Hematopoietic multipotent progenitor cell treated with erythropoietin and hydrocortisone succinate and interleukin-3 and kit ligand, for 15 days (in vitro differentiated cells): ENCODE measurements around the gene DAGLA.
A peak's percentile ranks its signal among the peaks of the same experiment; 100 is the strongest.

Experiments
- DNase-seq: peaks from one replicate; pipeline ENCODE4 v3.0.0-alpha.2; 2015; ENCODE audit warnings: low spot score

The DAGLA gene

DNA sequence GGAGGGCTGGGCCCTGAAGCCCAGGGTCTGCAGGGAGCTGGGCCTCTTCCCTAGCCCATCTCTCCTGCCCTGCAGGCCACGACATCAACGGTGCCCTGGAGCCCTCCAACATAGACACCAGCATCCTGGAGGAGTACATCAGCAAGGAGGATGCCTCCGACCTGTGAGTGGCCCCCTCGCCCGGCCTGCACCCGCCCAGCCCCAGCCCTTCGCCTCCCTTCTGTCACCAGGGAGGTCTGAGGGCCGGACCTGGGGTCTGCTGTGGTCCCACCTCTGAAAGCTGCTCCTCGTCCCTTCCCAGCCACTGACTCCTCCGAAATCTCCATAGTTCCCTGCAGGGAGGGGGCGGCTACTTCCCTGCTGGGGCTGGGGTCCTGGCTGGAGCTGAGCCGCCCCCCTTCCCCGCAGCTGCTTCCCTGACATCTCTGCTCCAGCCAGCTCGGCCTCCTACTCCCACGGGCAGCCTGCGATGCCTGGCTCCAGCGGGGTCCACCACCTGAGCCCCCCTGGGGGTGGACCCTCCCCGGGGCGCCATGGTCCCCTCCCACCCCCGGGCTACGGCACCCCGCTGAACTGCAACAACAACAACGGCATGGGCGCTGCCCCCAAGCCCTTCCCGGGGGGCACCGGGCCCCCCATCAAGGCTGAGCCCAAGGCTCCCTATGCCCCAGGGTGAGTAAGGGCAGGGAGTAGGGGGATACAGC is 85.5 kb downstream of the DAGLA start:
- DNase-seq: no peak

DNA sequence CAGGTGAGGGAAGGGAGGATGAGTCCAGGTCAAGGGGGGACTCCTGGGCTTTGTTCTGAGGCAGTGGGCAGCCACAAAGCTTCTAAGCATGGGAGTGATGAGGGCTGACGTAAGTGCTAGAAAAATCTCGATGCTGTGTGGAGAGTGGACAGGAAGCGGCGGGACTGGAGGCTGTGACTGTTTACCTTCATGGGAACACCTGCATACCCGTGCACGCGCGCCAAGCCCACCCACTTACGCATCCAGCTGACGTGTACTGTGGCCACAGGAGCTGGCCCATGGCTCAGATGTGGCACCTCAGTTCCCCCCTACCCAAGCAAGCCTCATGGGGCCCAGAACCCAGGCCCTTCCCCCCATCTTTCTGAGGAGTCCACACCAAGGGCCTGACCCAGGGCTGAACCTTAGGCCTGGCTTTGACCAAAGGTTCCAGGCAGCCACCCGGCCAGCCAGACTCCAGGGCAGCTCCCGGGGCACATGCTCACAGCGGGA is 86.2 kb downstream of the DAGLA start:
- DNase-seq: no peak

DNA sequence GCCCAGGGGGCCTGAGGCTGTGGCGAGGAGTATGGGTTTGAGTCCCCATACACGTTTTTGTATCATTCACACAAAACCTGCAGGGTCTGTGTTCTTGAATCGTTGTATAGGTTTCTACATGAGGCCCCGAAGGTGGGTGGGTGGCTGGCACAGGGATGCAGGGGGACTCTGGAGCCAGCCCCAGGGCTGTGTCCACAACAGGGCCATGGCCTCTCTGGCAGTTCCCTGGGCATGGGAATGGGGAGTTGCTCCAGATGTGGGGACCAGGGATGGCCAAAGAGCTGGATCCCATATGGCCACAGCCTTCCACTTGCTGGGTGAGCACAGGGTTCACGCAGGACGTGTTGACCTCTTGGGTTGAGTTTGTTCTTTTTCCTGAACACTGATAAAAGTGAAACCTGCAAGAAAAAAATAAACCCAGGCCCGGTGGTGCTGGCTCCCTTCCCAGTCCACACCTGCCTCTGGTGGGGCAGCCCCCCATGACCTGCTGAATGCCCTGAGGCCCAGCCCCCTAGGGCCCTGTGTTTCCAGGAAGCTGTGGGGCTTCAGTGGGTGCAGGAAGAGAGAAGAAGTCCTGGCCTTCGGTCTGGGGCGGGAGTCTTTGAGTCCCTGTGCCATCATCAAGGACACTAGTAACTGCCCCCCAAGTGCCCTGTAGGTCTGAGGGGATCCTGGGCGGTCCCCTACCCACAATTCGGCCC is 88.3 kb downstream of the DAGLA start:
- no peak for DNase-seq

DNA sequence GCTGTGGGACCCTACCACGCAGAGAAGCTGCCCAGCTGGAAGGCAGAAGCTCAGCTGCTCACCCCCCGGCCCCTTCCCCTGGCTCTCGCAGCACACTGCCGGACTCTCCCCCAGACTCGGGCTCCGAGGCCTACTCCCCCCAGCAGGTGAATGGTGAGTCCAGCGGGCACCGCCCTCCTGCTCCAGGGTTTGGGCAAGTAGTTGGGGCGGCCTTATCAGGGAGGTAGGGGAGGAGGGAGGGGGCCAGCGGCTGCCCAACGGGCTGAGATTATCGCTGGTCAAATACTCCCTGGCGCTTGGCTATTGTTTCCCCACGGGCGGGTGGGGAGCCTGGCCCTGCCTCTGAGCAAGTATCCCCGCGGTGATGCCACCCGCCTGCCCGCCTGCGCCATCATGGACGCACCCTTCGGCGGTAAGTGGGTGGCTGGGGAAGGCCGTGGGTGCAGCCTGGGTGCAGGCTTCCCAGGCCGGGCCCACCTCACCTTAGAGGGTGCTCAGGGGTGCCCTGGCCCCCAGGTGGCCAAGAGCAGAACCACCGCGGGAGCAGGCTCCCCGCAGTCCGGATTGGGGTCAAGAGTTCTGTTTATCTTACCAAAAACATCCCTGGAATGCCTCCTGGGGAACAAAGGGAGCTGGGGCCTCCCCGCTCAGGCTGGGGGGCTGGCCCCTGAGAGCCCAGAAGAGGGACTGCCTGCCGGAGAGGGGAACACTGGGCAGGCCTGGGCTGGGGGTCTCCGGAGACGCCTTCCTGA is 89.2 kb downstream of the DAGLA start:
- DNase-seq: no peak

DNA sequence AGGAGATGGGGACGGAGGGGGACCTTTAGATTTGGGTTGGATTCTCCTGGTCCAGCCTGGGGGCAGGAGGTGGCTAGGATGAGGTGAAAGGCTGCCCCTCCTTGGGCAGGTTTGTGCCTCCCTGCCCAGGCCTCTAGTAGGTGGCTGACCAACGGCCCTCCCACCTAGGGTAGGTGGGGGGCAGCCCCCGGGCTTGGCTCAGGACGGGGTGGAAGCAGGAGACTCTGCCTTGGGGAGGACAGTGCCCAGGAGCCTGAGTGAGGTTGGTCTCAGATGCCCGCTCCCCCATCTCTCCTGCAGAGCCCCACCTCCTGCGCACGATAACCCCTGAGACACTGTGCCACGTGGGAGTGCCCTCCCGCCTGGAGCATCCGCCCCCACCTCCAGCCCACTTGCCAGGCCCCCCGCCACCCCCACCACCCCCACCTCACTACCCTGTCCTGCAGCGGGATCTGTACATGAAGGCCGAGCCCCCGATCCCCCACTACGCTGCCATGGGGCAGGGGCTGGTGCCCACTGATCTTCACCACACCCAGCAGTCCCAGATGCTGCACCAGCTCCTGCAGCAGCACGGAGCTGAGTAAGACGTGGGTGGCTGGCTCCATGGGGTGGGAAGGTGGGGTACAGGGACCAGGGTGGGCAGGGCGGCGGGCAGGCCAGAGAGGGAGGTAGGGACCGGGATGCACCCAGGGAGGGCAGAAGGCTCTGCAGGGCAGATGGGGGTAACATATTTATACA is 89.9 kb downstream of the DAGLA start:
- no peak for DNase-seq

DNA sequence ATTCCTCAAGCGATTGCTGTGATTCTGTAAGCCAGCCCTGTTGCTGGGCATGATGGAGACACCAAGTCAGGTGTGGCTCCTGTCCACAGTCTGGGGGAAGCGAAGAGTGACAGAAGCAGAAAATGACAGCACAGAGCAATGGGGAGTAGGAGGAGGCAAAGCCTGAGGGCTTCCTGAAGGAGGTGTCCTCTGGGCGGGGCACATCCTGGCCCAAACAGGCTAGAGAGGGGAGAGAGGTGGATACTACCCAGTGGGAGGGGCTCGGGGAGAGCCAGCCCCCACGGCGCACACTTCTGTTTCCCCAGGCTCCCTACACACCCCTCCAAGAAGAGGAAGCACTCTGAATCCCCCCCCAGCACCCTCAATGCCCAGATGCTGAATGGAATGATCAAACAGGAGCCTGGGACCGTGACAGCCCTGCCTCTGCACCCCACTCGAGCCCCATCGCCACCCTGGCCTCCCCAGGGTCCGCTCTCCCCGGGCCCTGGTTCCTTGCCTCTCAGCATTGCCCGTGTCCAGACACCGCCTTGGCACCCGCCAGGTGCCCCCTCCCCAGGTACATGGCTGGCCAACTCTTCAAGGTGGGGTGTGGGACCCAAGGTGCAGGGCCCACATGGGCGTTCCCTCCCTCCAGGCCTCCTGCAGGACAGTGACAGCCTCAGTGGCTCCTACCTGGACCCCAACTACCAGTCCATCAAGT is 91.2 kb downstream of the DAGLA start:
- DNase-seq: no peak

DNA sequence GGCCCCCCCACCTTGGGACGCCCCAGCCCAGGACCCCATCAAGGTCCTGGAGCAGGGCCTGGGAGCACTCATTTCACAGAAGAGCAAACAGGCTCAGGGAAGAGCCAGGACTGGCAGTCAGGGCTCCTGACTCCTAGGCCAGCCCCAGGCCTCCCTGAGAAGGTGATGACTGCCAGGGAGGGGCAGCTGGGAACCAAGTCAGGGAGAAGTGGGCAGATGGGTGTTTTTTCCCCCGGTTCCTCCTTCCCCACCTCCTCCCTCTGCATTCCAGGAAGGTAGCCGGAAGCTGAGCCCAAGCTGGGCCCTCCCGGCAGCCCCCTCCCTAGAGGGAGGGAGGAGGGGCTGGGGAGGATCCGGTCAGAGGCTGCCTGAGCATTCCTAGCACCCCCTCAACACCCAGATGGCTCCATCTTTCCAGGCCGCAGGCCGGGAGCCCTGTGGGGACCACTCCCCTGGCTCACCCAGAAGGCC is 91.8 kb downstream of the DAGLA start:
- no peak for DNase-seq

DNA sequence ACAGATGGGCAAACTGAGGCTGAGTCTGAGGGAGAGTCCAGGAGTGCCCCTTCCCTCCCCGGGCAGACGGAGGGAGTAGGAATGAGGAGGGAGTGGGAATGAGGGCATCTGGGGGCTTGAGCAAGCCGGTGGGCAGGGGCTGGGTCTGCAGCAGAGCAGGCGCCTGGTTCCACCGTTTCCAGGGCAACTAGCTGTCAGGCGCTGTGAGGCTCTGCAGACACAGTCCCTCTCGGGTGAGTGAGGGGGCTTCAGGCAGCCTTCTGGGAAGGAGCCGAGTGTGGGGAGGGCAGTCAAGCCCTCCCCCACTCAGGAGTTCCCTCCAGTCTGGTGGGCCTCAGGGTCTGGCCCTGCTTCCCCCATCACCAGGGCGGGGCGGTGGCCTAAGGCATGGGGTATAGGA is 93.2 kb downstream of the DAGLA start:
- DNase-seq: no peak

DNA sequence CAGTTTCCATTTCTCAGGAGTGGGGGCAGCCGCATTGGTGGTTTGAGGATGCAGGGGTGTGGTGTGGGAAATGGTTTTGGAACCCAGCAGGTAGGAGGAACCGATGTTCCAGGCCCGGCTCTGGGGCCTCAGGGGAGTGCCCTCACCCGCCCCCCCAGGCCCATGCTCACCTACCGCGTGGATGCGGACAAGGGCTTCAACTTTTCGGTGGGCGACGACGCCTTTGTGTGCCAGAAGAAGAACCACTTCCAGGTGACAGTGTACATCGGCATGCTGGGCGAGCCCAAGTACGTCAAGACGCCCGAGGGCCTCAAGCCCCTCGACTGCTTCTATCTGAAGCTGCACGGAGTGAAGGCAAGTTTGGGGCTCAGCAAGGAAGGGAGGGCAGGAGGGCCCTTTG is 93.6 kb downstream of the DAGLA start:
- no peak for DNase-seq

DNA sequence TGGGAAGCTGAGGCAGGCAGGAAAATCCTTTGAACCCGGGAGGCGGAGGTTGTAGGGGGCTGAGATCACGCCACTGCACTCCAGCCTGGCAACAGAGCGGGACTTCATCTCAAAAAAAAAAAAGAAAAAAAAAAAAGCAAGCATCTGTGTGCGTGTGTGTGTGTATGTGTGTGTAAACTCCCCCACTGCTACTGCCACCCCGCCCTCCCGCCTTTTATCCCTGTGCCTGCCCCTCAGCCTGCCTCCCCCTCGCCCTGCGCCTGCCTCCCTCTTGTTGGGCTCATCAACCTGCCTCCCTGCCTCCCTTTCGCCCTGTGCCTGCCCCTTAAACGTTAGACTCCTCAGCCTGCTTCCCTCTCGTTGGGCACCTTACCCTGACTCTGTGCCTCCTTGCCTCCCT is 94.2 kb downstream of the DAGLA start:
- DNase-seq: no peak

DNA sequence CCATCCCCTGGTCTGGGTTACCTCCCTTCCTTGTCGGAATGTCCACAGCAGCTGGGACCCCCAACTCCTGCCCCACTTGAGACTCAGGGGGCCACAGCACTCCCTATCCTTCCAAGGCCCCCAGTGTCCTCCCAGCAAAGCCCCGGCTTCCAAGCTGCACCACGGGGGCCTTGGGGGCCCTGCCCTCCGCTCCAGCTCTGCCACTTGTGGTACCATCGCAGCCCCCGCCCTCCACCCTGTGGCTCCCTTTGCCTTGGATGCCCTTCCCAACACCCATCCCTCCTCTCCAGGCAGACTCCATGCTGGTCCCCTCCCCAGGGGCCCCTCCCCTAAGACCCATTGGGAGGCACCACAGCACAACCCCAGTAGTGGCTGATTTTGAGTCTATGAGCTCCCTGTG is 94.9 kb downstream of the DAGLA start:
- no peak for DNase-seq

DNA sequence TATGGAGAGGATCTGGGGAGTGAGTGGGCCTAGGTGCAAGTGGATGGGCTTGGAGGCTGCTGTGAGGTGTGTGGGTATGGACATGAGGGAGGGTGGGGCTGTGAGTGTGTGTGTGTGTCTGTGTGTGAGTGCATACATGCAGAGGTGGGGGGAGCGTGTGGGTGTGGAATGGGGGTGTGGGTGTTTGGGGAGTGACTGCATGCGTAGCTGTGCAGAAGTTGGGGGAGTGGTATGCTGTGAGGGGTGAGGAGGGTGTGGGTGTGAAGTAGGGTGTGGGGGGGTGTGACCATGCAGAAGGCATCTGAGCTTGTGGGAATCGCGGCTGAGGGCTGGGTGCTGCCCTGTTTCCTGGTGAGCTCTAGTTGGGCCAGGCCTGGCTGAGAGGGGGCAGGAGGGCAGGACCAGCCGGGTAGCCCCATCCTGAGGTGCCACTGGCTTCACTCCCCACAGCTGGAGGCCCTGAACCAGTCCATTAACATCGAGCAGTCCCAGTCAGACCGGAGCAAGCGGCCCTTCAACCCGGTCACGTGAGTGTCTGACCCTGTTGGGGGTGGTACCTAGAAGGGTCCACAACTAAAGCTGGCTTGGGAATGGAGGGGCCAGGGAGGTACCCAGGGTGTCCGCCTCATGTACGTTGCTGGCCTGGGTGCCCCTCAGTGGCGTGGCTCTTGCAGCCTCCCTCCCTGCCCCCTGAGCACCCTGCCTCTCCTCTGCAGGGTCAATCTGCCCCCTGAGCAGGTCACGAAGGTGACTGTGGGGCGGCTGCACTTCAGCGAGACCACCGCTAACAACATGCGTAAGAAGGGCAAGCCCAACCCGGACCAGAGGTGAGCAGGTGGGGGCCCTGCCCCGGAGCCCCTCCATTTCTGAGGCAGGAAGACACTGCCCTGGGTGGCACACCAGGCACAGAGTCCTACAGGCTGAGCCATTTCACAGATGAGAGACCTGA is 95.7 kb downstream of the DAGLA start:
- DNase-seq: no peak

DNA sequence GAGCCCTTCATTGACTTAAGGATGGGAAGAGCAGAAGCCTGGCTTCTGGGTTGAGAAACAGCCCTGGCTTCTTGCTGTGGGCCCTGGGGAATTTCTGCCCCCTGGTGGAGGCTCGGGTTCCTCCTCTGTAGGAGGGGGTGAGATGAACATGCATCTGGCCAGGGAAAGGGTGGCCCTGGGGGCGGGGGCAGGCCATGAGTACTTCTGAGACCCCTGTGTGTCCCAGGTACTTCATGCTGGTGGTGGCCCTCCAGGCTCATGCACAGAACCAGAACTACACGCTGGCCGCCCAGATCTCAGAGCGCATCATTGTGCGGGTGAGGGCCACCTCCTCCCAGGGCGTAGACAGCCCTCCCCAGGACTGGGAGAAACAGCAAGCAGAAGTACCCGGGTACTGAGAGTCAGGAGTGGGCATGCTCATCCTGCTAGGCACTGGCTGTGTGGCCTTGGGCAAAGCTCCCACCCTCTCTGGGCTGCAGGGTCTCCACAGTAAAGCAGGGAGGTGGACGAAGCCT is 96.4 kb downstream of the DAGLA start:
- DNase-seq: peak; percentile 57

DNA sequence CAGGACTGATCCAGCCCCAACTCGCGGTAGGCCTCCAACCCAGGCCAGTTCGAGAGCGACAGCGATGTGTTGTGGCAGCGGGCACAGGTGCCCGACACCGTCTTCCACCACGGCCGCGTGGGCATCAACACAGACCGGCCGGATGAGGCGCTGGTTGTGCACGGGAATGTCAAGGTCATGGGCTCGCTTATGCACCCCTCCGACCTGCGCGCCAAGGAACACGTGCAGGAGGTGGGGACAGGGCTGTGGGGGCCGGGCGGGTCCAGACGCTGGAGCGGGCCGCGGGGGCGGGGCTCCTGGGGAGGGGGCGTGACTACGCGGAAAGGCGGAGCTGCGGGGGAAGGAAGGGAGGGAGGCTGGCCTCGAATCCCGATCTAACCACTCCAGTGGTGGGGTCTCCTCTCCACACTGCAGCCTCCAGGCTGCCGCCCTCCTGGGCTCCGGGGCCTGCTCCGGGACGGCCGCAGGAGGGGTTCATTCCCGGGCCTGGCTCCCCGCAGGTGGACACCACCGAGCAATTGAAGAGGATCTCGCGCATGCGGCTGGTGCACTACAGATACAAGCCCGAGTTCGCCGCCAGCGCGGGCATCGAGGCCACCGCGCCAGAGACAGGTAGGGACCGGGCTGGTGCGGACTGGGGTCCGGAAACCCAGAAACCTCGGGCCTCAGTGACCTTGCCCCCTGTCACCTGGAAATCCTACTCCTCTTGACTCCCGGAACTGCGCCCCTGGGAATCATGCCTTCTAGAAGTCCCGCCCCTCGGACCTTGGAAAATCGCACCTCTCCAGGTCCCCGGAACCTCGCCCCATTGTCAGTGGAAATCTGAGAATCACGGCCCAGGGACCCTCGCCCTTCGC is 97.3 kb downstream of the DAGLA start:
- DNase-seq: no peak

DNA sequence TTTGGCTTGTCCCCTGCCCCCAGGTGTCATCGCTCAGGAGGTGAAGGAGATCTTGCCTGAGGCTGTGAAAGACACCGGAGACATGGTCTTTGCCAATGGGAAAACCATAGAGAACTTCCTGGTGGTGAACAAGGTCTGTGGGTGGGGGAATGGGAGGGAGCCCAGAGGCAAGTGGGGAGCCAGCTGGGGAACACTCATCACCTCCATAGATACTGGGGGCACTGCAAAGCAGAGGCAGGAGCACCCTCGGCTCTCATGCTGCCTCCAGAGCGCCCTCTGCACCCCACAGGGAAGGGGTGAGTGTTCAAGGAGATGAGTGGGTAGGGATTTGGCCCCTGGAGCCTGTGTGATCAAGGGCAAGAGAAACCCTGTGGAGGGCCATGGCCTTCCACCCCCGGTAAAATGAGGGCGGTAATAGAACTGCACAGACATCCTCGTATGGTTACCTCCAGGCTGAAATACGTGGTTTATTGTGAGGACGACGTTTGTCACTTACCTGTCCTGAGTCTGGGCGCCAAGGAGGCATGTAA is 98.2 kb downstream of the DAGLA start:
- DNase-seq: no peak

DNA sequence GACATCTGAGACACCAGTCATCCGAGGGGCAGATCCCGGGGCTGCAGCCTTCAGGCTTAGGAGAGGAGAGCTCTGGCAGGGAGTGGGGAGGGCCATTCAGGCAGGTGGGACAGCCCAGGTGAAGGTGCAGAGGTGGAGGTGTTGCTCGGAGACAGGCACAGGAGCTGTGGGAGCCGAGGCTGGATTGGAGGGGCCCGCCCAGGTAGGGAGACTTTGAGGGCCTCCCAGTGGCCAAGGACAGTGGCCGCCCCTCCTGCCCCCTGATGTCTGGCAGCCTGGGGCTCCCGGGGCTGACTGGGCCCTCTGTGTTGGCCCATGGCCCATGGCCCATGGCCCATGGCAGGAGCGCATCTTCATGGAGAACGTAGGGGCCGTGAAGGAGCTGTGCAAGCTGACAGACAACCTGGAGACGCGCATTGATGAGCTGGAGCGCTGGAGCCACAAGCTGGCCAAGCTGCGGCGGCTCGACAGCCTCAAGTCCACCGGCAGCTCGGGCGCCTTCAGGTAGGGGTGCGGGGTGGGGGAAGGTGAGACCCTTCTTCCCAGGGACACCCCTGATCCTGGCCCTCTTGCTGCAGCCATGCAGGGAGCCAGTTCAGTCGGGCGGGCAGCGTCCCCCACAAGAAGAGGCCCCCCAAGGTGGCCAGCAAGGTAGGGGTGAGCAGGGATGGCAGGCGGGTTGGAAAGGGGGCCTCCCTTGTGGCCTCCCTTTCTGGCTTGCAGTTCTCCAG is 98.9 kb downstream of the DAGLA start:
- DNase-seq: no peak

DNA sequence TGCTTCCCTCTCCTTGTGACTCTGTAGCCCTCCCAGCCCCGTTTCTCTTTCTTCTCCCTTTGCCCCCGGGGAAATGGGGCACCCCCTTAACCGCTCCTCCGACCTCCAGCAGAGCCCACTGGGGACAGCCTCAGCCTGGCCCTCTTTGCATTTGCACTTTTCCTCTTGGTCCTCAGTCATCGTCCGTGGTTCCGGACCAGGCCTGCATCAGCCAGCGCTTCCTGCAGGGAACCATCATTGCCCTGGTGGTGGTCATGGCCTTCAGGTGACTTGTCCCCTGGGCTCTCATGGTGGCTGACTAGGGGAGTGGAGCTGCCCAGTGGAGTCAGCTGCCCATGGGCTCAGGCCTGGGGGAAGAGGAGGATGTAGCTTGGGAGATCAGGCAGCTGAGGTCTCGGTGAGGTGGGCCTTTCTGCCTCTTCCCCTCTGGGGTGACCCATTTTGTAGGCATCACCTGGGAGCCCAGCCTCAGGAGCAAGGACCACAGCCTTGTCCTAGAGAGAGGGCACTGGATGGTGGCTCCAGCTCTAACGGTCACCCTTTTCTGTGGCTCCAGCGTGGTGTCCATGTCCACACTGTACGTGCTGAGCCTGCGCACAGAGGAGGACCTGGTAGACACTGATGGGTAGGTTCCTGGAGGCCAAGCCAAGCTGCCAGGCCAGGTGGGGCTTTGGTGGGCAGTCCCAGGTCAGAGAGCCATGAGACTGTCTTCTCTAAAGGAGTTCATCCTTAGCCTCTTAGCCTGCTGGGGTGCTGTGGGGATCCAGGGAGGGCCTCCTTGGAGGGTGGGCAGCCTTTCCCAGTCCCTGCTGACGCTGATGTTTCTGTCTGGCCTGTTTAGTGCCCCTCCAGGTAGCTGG is 99.7 kb downstream of the DAGLA start:
- no peak for DNase-seq
